Measurements from ENCODE around the gene LHX6. TPM values are rescaled to one million over a fixed set of nuclear protein-coding genes. Genes with fewer than 3 reads are reported as not detected.

The LHX6 gene
- polyA plus RNA-seq, 1 experiment: not detected

DNA sequence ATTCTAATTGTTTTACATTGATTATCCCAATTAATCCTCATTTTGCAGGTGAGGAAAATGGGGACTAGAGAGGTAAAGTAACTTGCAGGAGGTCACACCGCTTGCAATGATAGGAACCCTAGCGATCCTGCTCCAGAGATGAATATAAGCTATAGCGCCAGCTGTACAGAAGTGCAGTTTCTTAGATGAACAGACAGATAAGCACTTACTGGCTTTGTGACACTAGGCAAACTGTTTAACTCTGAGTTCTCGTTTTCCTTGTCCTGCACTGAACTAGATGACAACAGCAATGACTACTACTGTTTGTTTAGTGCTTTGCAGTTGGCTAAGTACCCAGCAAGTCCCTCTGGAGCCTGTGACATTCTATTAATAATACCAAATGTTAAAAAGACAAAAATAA lies 11.1 kb downstream of the LHX6 start:
- CTCF ChIA-PET: no interaction called here
- H3K4me3 ChIP-seq (ENCODE audit: low read depth, low read length): no peak overlapping the region
- TF ChIP-seq, protein P1, sequence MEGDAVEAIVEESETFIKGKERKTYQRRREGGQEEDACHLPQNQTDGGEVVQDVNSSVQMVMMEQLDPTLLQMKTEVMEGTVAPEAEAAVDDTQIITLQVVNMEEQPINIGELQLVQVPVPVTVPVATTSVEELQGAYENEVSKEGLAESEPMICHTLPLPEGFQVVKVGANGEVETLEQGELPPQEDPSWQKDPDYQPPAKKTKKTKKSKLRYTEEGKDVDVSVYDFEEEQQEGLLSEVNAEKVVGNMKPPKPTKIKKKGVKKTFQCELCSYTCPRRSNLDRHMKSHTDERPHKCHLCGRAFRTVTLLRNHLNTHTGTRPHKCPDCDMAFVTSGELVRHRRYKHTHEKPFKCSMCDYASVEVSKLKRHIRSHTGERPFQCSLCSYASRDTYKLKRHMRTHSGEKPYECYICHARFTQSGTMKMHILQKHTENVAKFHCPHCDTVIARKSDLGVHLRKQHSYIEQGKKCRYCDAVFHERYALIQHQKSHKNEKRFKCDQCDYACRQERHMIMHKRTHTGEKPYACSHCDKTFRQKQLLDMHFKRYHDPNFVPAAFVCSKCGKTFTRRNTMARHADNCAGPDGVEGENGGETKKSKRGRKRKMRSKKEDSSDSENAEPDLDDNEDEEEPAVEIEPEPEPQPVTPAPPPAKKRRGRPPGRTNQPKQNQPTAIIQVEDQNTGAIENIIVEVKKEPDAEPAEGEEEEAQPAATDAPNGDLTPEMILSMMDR (IDR thresholded peaks at IDR 0.05; ENCODE audit: low read depth, low read length): no peak
- H3K27ac ChIP-seq (ENCODE audit: low read depth, low read length): no peak overlapping the region
- POLR2A ChIA-PET: no interaction called here
- DNase-seq (ENCODE audit: low read depth, low spot score): no peak
- H3K9me3 ChIP-seq (ENCODE audit: control insufficient read depth, insufficient read depth, low read length): no peaks in the 10 kb centered on the region; the same call in none of the 2 replicates
- H3K27me3 ChIP-seq (ENCODE audit: control insufficient read depth, insufficient read depth, low read length): peaks cover 93% of the 10 kb centered on the region

DNA sequence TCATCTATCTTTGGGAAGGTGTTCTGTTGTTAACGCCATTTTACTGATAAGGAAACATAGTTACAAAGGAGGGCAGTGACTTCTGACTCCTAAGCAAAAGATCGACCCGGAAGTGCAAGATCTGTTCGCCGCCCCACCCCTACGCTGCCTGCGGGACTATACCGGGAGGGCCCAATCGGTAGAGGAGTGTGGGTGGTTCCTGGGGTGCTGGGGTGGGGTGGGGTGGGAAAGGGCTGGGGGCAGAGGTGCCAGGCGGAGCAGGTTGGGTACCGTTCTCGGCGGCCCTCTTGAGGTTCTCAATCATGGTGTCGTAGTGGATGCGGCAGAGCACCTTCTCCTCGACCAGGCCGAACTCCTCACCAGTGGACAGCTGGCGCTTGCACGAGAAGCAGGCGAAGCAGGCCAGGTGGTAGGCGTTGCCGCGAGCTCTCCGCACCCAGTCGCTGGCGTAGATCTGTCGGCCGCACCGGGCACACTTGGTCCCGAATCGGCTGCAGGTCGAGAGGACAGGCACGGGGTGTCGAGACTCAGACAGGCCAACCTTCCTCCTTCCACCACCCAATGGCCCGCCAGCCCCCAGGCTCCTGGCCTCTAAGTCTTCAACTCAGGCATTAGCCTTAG lies 11.8 kb downstream of the LHX6 start:
- Histone ChIP-seq H3K9me3 (ENCODE audit: control insufficient read depth, insufficient read depth, low read length) (no peaks in the 10 kb centered on the region; the same call in none of the 2 replicates), H3K27me3 (ENCODE audit: control insufficient read depth, insufficient read depth, low read length) (peaks cover 93% of the 10 kb centered on the region), H3K27ac (ENCODE audit: low read depth, low read length) (no peak overlapping the region), H3K4me3 (ENCODE audit: low read depth, low read length) (no peak overlapping the region)
- ChIA-PET CTCF (no interaction called here), POLR2A (no interaction called here)
- no peak for DNase-seq (ENCODE audit: low read depth, low spot score)
- TF ChIP-seq, protein P1 (IDR thresholded peaks at IDR 0.05; ENCODE audit: low read depth, low read length): no peak

DNA sequence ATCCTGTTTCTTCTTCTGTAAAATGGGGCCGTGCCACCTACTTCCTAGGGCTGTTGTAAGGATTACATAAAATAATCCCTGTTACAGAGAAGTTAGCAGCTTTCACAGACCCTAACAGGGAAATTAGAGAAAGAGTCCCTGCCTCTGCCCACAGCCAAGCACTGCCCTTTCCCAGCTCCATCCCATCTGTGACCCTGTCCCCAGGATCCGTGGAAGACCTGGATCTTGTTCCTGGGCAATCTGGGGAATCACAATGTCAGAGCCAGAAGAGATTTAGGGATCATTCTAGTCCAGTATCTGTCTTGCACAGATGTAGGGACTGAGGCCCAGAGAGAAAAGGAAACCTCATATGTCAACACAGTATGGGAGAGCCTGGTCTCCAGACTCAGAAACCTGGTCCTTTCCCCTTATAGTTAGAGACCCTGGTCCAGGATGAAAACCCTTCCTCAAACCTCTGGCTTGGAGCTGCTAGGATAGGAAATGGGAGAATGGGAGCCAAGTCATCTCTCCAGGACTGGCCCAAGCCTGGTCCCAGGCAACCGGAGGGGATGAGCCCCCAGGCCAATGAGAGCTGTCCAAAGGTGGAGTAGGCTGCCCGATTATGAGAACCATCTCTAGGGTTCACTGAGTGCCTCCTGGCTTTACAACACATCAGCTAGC lies 12.5 kb downstream of the LHX6 start:
- TF ChIP-seq, protein P1 (IDR thresholded peaks at IDR 0.05; ENCODE audit: low read depth, low read length): no peak
- POLR2A ChIA-PET: no interaction called here
- CTCF ChIA-PET: no interaction called here
- H3K9me3 ChIP-seq (ENCODE audit: control insufficient read depth, insufficient read depth, low read length): no peaks in the 10 kb centered on the region; the same call in none of the 2 replicates
- no peak overlapping the region for H3K27ac ChIP-seq (ENCODE audit: low read depth, low read length)
- H3K27me3 ChIP-seq (ENCODE audit: control insufficient read depth, insufficient read depth, low read length): peaks cover 92% of the 10 kb centered on the region
- H3K4me3 ChIP-seq (ENCODE audit: low read depth, low read length): no peak overlapping the region
- DNase-seq (ENCODE audit: low read depth, low spot score): no peak

DNA sequence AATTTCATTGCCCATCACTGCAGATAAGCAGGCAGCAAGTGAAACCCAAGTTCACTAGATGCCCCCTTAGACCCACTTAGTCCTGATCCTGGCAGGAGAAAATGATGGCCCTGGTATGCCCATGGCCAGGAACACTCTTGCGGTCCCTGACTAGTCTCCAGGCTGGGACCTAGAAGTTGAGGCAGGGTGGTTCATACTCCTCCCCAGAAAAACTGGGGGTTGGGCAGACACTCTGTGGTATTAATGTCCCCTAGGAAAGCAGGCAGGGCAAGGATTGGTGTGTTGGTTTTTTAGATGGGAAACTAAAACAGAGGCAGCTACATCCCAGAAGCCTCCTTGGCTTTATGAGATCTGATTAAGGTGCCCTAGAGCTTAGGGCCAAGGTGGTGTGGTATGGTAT lies 13.1 kb downstream of the LHX6 start:
- CTCF ChIA-PET: no interaction called here
- H3K27ac ChIP-seq (ENCODE audit: low read depth, low read length): no peak overlapping the region
- POLR2A ChIA-PET: no interaction called here

DNA sequence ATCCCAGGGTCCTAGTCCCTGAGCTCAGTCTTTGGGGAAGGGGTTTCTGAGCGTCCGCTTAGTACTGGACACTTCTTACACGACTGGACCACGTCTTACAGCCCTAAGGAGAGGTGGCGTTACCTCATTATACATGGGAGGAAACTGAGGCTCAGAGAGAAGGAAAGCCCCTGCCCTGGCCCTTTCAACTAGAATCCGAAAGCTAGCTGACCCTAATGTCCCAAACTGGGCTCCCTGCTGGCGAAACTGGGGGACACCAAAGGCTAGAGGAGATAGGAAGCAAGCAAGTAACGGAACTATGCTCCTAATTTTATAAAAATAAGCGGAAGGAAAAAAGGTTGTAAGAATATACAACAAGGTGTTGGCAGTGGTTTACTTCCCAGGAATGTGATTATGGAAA lies 14.2 kb downstream of the LHX6 start:
- H3K27me3 ChIP-seq (ENCODE audit: control insufficient read depth, insufficient read depth, low read length): peaks cover 81% of the 10 kb centered on the region
- CTCF ChIA-PET: interaction anchor here (1.2 kb wide), 1 partner anchor 115 kb away, joined by 3 read pairs; no protein-coding TSS in a partner anchor

More for the DNA sequence above, 13.1 kb downstream of the LHX6 start:
- Histone ChIP-seq H3K4me3 (ENCODE audit: low read depth, low read length) (no peak overlapping the region), H3K9me3 (ENCODE audit: control insufficient read depth, insufficient read depth, low read length) (no peaks in the 10 kb centered on the region; the same call in none of the 2 replicates), H3K27me3 (ENCODE audit: control insufficient read depth, insufficient read depth, low read length) (peaks cover 90% of the 10 kb centered on the region)
- no peak for DNase-seq (ENCODE audit: low read depth, low spot score)
- TF ChIP-seq, protein P1 (IDR thresholded peaks at IDR 0.05; ENCODE audit: low read depth, low read length): no peak

More for the DNA sequence above, 14.2 kb downstream of the LHX6 start:
- no peak overlapping the region for H3K27ac ChIP-seq (ENCODE audit: low read depth, low read length)
- peak overlapping the region; percentile 34; the same call in 1 of the 2 replicates for H3K4me3 ChIP-seq (ENCODE audit: low read depth, low read length)
- POLR2A ChIA-PET: no interaction called here
- TF ChIP-seq, protein P1 (IDR thresholded peaks at IDR 0.05; ENCODE audit: low read depth, low read length): no peak
- no peaks in the 10 kb centered on the region; the same call in none of the 2 replicates for H3K9me3 ChIP-seq (ENCODE audit: control insufficient read depth, insufficient read depth, low read length)
- no peak for DNase-seq (ENCODE audit: low read depth, low spot score)
